Body of pancreas (tissue), 4 donors: Measurements from ENCODE around the gene SBF2.

Source experiments
- POLR2A ChIP-seq, 3 donors: fragments of 450-650 bp; IDR thresholded peaks; one replicate each; pipeline ENCODE4 v1.6.1; 2016; ENCODE audit warnings: antibody characterized with exemption in 3 of 3, mild to moderate bottlenecking in 2 of 3
- TF ChIP-seq, protein P1 (sequence below), 7 experiments: fragments of 450-650 bp in 4 of 7; fragments of 200-600 bp in 3 of 7; sonication (generic) in 3 of 7; IDR thresholded peaks; one replicate each; pipeline ENCODE4 v1.5.1; 2016 to 2019; ENCODE audit warnings: antibody characterized with exemption in 7 of 7

DNA sequence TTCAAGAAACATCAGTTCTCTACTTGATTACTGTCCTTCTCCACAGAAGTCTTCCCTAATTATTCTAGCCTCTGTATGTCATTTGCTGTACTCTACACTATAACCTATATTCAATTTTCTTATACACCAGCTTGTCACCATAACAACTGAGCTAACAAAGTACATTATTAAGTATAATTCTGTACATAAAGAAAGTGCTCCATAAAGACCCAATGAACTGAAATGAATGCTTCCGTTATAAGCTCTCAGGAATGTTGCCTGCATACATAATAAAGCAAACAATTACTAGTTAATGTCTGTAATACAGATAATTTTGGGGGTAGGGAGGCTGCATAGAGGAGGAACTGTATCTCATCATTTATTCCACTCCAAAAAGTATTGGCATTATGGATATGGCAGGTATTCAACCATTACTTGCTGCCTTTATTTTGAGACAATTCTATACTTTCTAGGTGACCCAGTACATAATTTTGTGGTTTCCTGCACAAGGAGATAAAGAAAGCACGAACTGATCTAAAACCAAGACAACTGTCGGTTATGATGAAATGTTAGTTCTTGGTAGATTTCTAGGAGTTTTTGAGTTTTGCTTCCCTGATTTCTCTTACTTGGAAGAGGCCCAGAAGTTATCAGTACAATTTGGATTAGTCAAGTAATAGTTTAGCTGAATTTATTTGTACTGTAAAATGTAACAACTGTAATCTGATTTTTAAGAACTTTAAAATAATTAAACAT, 202.5 kb downstream of the SBF2 start:
- TF ChIP-seq, protein P1, sequence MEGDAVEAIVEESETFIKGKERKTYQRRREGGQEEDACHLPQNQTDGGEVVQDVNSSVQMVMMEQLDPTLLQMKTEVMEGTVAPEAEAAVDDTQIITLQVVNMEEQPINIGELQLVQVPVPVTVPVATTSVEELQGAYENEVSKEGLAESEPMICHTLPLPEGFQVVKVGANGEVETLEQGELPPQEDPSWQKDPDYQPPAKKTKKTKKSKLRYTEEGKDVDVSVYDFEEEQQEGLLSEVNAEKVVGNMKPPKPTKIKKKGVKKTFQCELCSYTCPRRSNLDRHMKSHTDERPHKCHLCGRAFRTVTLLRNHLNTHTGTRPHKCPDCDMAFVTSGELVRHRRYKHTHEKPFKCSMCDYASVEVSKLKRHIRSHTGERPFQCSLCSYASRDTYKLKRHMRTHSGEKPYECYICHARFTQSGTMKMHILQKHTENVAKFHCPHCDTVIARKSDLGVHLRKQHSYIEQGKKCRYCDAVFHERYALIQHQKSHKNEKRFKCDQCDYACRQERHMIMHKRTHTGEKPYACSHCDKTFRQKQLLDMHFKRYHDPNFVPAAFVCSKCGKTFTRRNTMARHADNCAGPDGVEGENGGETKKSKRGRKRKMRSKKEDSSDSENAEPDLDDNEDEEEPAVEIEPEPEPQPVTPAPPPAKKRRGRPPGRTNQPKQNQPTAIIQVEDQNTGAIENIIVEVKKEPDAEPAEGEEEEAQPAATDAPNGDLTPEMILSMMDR (IDR thresholded peaks at IDR 0.05), result no peak
- TF ChIP-seq POLR2A (IDR thresholded peaks at IDR 0.05), result no peak
